Vagina (tissue), 2 donors: ENCODE data around the gene ZNF296. TPM values are rescaled to one million over a fixed set of nuclear protein-coding genes. Genes with fewer than 3 reads are reported as not detected.

ENCODE experiments used
- DNase-seq, 2 donors: peaks; one replicate each; pipeline ENCODE4 v3.0.0-alpha.2; 2017; ENCODE audit errors: extremely low spot score in 2 of 2
- H3K27ac ChIP-seq: fragments of 200-600 bp; sonication (generic); one replicate; pipeline ENCODE4 v1.5.1; 2019
- H3K27me3 ChIP-seq: fragments of 200-600 bp; sonication (generic); one replicate; pipeline ENCODE4 v1.5.1; 2019
- H3K36me3 ChIP-seq, 2 donors: fragments of 200-600 bp; sonication (generic); one replicate each; pipeline ENCODE4 v1.5.1; 2017 to 2019
- H3K4me1 ChIP-seq: fragments of 200-600 bp; sonication (generic); one replicate; pipeline ENCODE4 v1.5.1; 2019
- H3K4me3 ChIP-seq, 2 donors: fragments of 200-600 bp; sonication (generic); 1 replicate in 1 of 2; 2 replicates in 1 of 2; pipeline ENCODE4 v1.5.1; 2016 to 2019
- H3K9me3 ChIP-seq: fragments of 200-600 bp; sonication (generic); one replicate; pipeline ENCODE4 v1.5.1; 2019
- CTCF ChIP-seq, 3 experiments: fragments of 450-650 bp in 2 of 3; fragments of 200-600 bp in 1 of 3; sonication (generic) in 1 of 3; IDR thresholded peaks; one replicate each; pipeline ENCODE4 v1.5.1; 2017 to 2019; ENCODE audit warnings: antibody characterized with exemption in 3 of 3, mild to moderate bottlenecking in 2 of 3, moderate library complexity in 2 of 3
- POLR2A ChIP-seq, 2 donors: fragments of 450-650 bp; IDR thresholded peaks; one replicate each; pipeline ENCODE4 v1.6.1; 2017; ENCODE audit warnings: antibody characterized with exemption in 2 of 2, mild to moderate bottlenecking in 2 of 2, moderate library complexity in 2 of 2
- POLR2AphosphoS5 ChIP-seq, 2 donors: sonication (generic); formaldehyde crosslinking; IDR thresholded peaks; one replicate each; pipeline ENCODE4 v1.9.0; 2017; ENCODE audit warnings: antibody characterized with exemption in 2 of 2, mild to moderate bottlenecking in 2 of 2, low read depth in 1 of 2; ENCODE audit not compliant: insufficient read depth in 1 of 2
- intact Hi-C: fragments of 100-400 bp; cut with DNase I; formaldehyde crosslinking; loops from one replicate; pipeline ENCODE4 v1.15.1; 2023
- total RNA-seq: library from RNA; depleted of rRNA; stranded (reverse); fragments of >200 nt; gene quantifications from one replicate; pipeline ENCODE4 v1.2.3, GENCODE V29; 2016

ZNF296 gene
- total RNA-seq, 1 donor from 2014 or later = 5.6 TPM

GRCh38 chr19:45071969-45072790 is 4.1 kb downstream of the ZNF296 start:
- no peak overlapping the region for H3K27ac ChIP-seq
- TF ChIP-seq CTCF (IDR thresholded peaks at IDR 0.05) (no peak), POLR2AphosphoS5 (IDR thresholded peaks at IDR 0.05; ENCODE audit: insufficient read depth in 1 of 2, low read depth in 1 of 2) (no peak), POLR2A (IDR thresholded peaks at IDR 0.05) (no peak)
- no peak for DNase-seq
- intact Hi-C loops = no loop called here
- no peaks in the 10 kb centered on the region for H3K9me3 ChIP-seq
- H3K4me3 ChIP-seq = no peak overlapping the region
- H3K4me1 ChIP-seq = peaks cover 39% of the 10 kb centered on the region
- peaks cover 7 to 48% of the 10 kb centered on the region in 2 donors for H3K36me3 ChIP-seq
- H3K27me3 ChIP-seq = no peaks in the 10 kb centered on the region

GRCh38 chr19:45071545-45071938 is 4.7 kb downstream of the ZNF296 start:
- intact Hi-C loops = no loop called here
- Histone ChIP-seq H3K27me3 (no peaks in the 10 kb centered on the region), H3K36me3 (peaks cover 7 to 54% of the 10 kb centered on the region in 2 donors), H3K4me1 (peaks cover 32% of the 10 kb centered on the region), H3K9me3 (no peaks in the 10 kb centered on the region), H3K4me3 (no peak overlapping the region), H3K27ac (no peak overlapping the region)
- no peak for DNase-seq
- TF ChIP-seq CTCF (IDR thresholded peaks at IDR 0.05) = no peak
- TF ChIP-seq POLR2A (IDR thresholded peaks at IDR 0.05) = no peak
- no peak for TF ChIP-seq POLR2AphosphoS5 (IDR thresholded peaks at IDR 0.05; ENCODE audit: insufficient read depth in 1 of 2, low read depth in 1 of 2)

- intact Hi-C loops = no loop called here
- H3K36me3 ChIP-seq = peaks cover 7 to 55% of the 10 kb centered on the region in 2 donors
Measured at GRCh38 chr19:45070861-45071544, 5.3 kb downstream of the ZNF296 start.

GRCh38 chr19:45070214-45070613 is 6.1 kb downstream of the ZNF296 start:
- H3K36me3 ChIP-seq = peaks cover 7 to 62% of the 10 kb centered on the region in 2 donors
- H3K27ac ChIP-seq = no peak overlapping the region
- H3K27me3 ChIP-seq = no peaks in the 10 kb centered on the region
- no peak for DNase-seq
- TF ChIP-seq POLR2AphosphoS5 (IDR thresholded peaks at IDR 0.05; ENCODE audit: insufficient read depth in 1 of 2, low read depth in 1 of 2) (no peak), CTCF (IDR thresholded peaks at IDR 0.05) (no peak), POLR2A (IDR thresholded peaks at IDR 0.05) (no peak)
- intact Hi-C loops = no loop called here
- no peak overlapping the region for H3K4me3 ChIP-seq
- H3K4me1 ChIP-seq = peaks cover 28% of the 10 kb centered on the region
- H3K9me3 ChIP-seq = no peaks in the 10 kb centered on the region

More at GRCh38 chr19:45070861-45071544, 5.3 kb downstream of the ZNF296 start:
- Histone ChIP-seq H3K27me3 (no peaks in the 10 kb centered on the region), H3K9me3 (no peaks in the 10 kb centered on the region), H3K27ac (no peak overlapping the region), H3K4me1 (peaks cover 30% of the 10 kb centered on the region), H3K4me3 (no peak overlapping the region)
- TF ChIP-seq POLR2A (IDR thresholded peaks at IDR 0.05) (no peak), CTCF (IDR thresholded peaks at IDR 0.05) (no peak), POLR2AphosphoS5 (IDR thresholded peaks at IDR 0.05; ENCODE audit: insufficient read depth in 1 of 2, low read depth in 1 of 2) (no peak)
- no peak for DNase-seq
